ENCODE results near the gene DDX31.

DNA sequence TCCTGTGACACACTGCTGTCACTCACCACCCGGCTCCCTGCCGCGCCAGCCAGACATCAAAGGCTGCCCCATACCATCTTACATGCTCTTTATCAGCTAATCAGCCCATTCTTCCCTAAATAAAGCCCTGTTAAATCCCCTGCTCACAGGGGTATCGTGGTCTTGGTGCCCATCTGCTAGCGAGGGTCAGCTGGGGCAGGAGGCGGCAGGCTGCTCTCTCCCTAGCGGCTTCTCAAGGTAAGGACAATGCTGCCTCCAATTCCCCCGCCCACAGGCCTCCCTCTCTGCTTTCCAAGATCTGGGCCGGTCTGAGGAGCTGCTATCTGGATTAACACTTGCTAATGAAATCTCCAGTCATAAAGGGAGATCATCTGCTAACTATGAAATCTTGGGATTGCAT lies 60.6 kb downstream of the DDX31 start:
- TF ChIP-seq, protein P1, sequence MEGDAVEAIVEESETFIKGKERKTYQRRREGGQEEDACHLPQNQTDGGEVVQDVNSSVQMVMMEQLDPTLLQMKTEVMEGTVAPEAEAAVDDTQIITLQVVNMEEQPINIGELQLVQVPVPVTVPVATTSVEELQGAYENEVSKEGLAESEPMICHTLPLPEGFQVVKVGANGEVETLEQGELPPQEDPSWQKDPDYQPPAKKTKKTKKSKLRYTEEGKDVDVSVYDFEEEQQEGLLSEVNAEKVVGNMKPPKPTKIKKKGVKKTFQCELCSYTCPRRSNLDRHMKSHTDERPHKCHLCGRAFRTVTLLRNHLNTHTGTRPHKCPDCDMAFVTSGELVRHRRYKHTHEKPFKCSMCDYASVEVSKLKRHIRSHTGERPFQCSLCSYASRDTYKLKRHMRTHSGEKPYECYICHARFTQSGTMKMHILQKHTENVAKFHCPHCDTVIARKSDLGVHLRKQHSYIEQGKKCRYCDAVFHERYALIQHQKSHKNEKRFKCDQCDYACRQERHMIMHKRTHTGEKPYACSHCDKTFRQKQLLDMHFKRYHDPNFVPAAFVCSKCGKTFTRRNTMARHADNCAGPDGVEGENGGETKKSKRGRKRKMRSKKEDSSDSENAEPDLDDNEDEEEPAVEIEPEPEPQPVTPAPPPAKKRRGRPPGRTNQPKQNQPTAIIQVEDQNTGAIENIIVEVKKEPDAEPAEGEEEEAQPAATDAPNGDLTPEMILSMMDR (conservative IDR thresholded peaks at IDR 0.05) = no peak
- TF ChIP-seq EZH2 (IDR thresholded peaks at IDR 0.05; ENCODE audit: low read depth) = no peak

Measured in PC-9 (cell line).